ENCODE measurements around the gene GNRH2.
"Not testable (repeated sequence)": the region's sequence is repeated elsewhere in the genome, so short reads cannot be mapped to it uniquely, and the experiment has no call there.

Gene GNRH2

GRCh38 chr20:3047486-3048419 is 4.3 kb downstream of the GNRH2 start:
- DNase-seq: no peak
- peaks cover 32% of the 10 kb centered on the region for H3K36me3 Mint-ChIP-seq (ENCODE audit: low read depth)
- H3K4me3 Mint-ChIP-seq: peak overlapping the region; percentile 92
- no peak overlapping the region for H3K27ac Mint-ChIP-seq
- no peak for TF ChIP-seq CTCF (IDR thresholded peaks at IDR 0.05)
- peaks cover 35% of the 10 kb centered on the region for H3K4me1 Mint-ChIP-seq
- no peaks in the 10 kb centered on the region for H3K27me3 Mint-ChIP-seq (ENCODE audit: low read depth, poor library complexity)
- no peaks in the 10 kb centered on the region for H3K9me3 Mint-ChIP-seq

GRCh38 chr20:3051385-3052019 is 8.1 kb downstream of the GNRH2 start:
- peaks cover 32% of the 10 kb centered on the region for H3K36me3 Mint-ChIP-seq (ENCODE audit: low read depth)
- H3K27ac Mint-ChIP-seq: peak overlapping the region; percentile 81
- no peak for TF ChIP-seq CTCF (IDR thresholded peaks at IDR 0.05)
- H3K9me3 Mint-ChIP-seq: no peaks in the 10 kb centered on the region
- H3K4me3 Mint-ChIP-seq: no peak overlapping the region
- H3K4me1 Mint-ChIP-seq: peaks cover 10% of the 10 kb centered on the region
- peaks cover 4% of the 10 kb centered on the region for H3K27me3 Mint-ChIP-seq (ENCODE audit: low read depth, poor library complexity)
- DNase-seq: no peak

- Mint-ChIP-seq H3K4me1 (no peaks in the 10 kb centered on the region), H3K9me3 (no peaks in the 10 kb centered on the region), H3K27me3 (ENCODE audit: low read depth, poor library complexity) (peaks cover 12% of the 10 kb centered on the region), H3K4me3 (no peak overlapping the region), H3K27ac (no peak overlapping the region), H3K36me3 (ENCODE audit: low read depth) (no peaks in the 10 kb centered on the region)
- DNase-seq: no peak
- TF ChIP-seq CTCF (IDR thresholded peaks at IDR 0.05): no peak
Measured at GRCh38 chr20:3059489-3059888, 16.1 kb downstream of the GNRH2 start.

GRCh38 chr20:3064119-3064518 is 20.7 kb downstream of the GNRH2 start:
- Mint-ChIP-seq H3K27me3 (ENCODE audit: low read depth, poor library complexity) (peaks cover 43% of the 10 kb centered on the region), H3K4me1 (peaks cover 16% of the 10 kb centered on the region)
- not testable (repeated sequence) for H3K9me3 Mint-ChIP-seq; H3K36me3 Mint-ChIP-seq (ENCODE audit: low read depth); H3K27ac Mint-ChIP-seq; DNase-seq; H3K4me3 Mint-ChIP-seq

GRCh38 chr20:3067139-3068014 is 24.0 kb downstream of the GNRH2 start:
- TF ChIP-seq CTCF (IDR thresholded peaks at IDR 0.05): no peak
- Mint-ChIP-seq H3K9me3 (no peaks in the 10 kb centered on the region), H3K36me3 (ENCODE audit: low read depth) (no peaks in the 10 kb centered on the region), H3K4me3 (no peak overlapping the region), H3K4me1 (peaks cover 23% of the 10 kb centered on the region), H3K27me3 (ENCODE audit: low read depth, poor library complexity) (peaks cover 73% of the 10 kb centered on the region), H3K27ac (no peak overlapping the region)
- no peak for DNase-seq

- H3K36me3 Mint-ChIP-seq (ENCODE audit: low read depth): no peaks in the 10 kb centered on the region
- H3K4me1 Mint-ChIP-seq: peaks cover 30% of the 10 kb centered on the region
- H3K9me3 Mint-ChIP-seq: no peaks in the 10 kb centered on the region
- TF ChIP-seq CTCF (IDR thresholded peaks at IDR 0.05): no peak
- no peak overlapping the region for H3K27ac Mint-ChIP-seq
- peaks cover 80% of the 10 kb centered on the region for H3K27me3 Mint-ChIP-seq (ENCODE audit: low read depth, poor library complexity)
- DNase-seq: no peak
- no peak overlapping the region for H3K4me3 Mint-ChIP-seq
Measured at GRCh38 chr20:3068075-3068474, 24.7 kb downstream of the GNRH2 start.
